GM18870 (cell line): ENCODE results near the gene CRYBG3.
"Not testable (repeated sequence)": the region's sequence is repeated elsewhere in the genome, so short reads cannot be mapped to it uniquely, and the experiment has no call there.

Source experiments
- ATAC-seq: cut with Tn5 transposase; IDR thresholded peaks from one replicate; pipeline ENCODE4 v1.9.1; 2021; ENCODE audit warnings: moderate library complexity; ENCODE audit not compliant: unreplicated experiment

CRYBG3 gene

GRCh38 chr3:97896129-97896528, 74.3 kb downstream of the CRYBG3 start:
- no peak for ATAC-seq

GRCh38 chr3:97896547-97896946, 74.7 kb downstream of the CRYBG3 start:
- no peak for ATAC-seq

- ATAC-seq, result no peak
These were observed 77.5 kb downstream of the CRYBG3 start for GRCh38 chr3:97899331-97899730.

DNA sequence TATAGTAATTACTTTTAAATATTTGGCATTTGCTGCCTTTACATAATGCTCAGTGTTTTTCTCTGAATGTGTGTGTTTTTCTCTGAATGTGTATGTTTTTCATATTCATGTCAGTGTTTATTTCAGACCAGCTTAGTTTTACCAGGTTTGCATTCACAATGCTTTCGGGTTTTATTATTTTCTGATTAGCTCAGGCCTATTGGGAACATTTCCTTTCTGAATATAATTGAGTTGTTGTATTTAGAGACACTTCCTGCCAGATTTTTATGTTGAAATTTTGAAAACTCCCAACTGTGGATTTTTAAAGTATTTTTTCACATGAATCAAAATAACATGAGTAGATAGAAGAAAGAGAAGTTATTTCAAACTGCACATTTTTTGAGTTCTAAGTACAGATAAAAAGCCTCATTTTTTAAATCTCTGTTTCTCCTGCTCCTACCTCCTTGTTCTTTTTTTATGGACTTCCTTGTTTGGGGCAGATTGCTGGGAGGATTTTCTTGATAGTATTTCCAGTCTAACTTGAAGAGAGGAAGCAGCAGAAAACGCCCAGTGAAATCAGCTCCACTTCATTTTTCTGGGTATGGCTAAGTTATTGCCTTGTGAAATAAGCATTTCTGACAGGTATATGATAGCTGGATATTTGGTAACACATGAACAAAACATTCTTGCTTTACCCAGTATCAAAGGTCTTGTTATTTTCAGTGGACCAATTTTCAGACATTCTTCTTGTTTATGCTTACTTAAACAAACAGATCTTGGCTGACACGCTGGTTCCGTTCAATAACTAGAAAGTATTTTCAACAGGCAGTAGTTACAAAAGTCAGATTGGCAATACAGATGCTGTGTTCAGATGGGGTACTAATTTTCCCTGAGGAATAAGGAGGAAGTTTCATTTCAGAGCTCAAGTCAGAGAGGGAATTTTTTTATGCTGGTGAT, 79.8 kb downstream of the CRYBG3 start:
- no peak for ATAC-seq

- not testable (repeated sequence) for ATAC-seq
These were observed 88.0 kb downstream of the CRYBG3 start for GRCh38 chr3:97909830-97910229.

- not testable (repeated sequence) for ATAC-seq
These were observed 88.5 kb downstream of the CRYBG3 start for GRCh38 chr3:97910236-97910831.

GRCh38 chr3:97910931-97911351, 89.1 kb downstream of the CRYBG3 start:
- ATAC-seq, result no peak

GRCh38 chr3:97911459-97911858, 89.6 kb downstream of the CRYBG3 start:
- no peak for ATAC-seq

DNA sequence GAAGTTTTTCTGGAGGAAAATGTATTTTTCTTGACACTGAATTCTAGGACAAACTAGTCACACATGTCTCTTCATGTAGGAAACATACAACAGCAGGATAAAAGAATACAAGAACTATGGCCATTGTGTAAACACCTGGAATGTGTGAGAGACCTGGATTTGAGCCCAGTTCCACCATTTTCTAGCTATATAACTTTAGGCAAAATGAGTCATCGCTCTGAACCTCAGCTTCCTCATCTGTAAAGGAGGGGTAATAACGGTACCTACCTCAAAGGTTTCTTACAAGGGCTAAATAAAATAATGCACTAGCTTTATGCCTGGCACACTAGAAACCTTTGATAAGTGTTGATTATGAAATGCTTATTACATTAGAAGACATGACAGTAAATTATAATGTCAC, 92.6 kb downstream of the CRYBG3 start:
- ATAC-seq, result no peak

GRCh38 chr3:97916576-97916975, 94.8 kb downstream of the CRYBG3 start:
- ATAC-seq, result no peak

DNA sequence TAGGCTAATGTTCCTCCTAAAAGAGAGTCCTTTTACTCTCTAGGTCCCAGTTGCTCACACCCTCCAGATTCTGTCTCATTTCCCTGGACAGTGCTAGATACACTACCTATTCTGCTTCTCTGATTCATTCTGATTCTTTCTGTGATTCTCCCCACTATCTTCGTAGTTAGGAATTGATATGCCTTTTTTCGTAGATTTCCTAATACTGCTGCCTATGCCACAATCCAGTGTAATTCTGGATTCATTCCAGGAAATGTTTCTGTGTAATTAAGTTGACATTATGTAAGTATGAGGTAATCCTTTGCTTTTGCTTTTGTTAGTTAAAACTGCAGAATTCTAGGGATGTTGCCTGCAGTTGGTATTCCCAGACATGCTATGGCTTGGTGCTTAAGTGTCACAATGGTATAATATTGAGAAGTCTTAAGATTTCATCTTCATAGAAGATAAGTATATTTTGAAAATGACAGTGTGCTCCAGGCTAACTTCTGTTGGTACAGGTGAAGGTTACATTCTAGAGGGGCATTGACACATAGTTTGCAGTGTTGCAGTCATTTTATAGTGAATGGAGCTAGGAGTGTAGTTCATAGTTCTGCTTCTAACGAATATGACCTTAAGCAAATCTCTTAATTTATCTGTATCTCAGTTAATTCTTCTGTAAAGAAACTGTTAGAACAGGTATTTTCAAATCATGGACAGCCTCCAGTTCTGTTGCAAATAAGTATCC, 96.2 kb downstream of the CRYBG3 start:
- no peak for ATAC-seq

DNA sequence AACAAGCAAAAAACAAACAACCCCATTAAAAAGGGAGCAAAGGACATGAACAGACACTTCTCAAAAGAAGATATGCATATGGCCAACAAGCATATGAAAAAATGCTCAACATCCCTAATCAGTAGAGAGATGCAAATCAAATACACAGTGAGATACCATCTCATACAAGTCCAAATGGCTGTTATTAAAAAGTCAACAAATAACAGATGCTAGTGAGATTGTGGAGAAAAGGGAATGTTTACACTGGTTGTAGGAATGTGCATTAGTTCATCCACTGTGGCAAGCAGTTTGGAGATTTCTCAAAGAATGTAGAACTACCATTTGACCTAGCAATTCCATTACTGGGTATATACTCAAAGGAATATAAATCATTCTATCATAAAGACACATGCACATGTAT, 105.9 kb downstream of the CRYBG3 start:
- ATAC-seq, result no peak

DNA sequence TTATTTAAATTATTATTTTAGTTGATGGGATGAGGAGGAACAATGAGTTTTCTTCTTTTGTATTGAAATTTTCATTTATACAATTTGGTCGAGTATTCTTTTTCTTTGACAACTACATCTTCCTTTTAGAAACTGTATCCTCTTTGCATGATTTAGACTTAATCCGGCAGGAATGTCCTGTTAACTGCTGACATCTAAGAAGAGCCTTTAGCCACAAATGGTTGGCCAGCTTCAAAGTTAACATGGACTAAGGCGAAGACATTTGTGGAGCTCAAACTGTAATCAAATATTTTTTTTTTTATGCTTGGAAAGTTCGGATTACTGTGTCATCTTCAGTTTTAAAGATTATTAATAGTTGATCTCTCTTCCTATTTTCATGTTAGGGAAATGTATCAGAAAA, 107.2 kb downstream of the CRYBG3 start:
- ATAC-seq, result no peak

DNA sequence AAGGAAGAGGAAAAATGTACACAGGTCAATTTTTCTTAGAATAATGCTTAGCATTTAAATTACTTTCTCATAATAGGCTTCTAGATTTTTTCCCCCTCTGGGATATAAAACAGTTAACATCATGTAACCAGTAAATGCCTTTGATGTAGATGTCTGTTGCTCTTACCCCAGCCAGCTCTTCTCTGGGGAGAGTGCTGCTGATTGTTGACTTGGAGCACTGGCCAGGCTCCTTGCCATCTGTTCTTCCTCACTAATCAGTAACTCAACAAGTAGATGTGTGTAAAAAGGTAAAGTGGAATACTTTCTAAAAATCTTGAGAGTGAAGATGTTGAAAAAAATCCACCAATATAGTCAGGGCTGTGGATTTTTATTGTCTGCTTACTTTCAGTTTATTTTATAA, 108.2 kb downstream of the CRYBG3 start:
- no peak for ATAC-seq

DNA sequence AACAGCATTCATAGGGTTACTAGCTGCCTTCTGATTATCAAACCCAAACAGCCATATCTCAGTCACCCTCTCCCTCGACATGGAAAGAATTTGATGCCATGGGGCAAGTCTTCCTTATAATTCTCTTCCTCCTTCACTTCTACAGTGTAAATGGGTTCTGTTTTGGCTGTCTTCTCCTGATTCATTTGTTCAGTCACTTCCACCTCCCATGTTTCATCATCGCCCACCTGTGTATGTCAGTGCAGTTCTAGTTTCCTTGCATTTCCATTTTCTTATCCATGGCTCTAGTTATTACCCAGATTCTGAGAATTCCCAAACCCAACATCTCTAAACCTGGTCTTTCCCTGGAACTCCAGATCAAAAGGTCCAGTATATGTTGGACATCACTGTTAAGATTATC, 109.4 kb downstream of the CRYBG3 start:
- ATAC-seq, result no peak

DNA sequence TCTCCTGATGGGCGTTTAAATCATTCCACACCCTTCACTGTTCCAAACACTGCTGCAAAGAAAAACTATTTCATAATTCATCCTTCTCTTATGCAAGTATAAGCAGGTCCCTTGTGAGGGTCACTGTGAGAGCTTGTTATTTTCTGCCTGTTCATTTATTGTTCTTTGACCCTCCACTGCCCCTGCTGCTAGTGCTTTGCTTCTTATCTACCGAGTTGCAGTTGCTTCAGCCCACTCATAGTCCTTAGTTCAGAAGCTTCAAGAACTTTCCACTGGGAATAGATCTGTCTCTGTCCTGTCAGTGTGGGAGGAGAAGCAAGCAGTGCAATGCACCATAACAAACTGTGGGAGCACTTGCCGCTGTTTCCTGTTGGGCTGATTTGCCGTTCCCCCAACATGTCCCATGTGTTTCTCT, 110.6 kb downstream of the CRYBG3 start:
- ATAC-seq, result no peak

- no peak for ATAC-seq
These were observed 113.3 kb downstream of the CRYBG3 start for GRCh38 chr3:97934980-97935695.

DNA sequence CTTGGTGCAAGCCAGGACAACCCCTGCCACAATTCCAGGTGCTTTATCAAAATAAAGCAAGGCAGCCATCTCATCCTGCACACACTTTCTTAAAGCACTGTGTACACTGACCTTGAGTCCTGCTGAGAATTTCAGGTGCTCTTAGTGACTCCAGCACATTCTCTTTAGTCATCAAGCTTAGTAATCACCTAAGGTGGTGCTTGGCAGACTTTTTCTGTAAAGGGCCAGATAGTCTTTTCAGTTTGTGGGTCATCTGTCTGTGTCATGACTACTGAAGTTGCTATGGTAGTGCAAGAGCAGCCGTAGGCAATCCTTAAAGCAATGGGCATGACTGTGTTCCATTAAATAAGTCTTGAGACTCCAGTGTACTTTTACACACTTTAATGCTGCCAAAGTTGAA, 114.0 kb downstream of the CRYBG3 start:
- no peak for ATAC-seq

DNA sequence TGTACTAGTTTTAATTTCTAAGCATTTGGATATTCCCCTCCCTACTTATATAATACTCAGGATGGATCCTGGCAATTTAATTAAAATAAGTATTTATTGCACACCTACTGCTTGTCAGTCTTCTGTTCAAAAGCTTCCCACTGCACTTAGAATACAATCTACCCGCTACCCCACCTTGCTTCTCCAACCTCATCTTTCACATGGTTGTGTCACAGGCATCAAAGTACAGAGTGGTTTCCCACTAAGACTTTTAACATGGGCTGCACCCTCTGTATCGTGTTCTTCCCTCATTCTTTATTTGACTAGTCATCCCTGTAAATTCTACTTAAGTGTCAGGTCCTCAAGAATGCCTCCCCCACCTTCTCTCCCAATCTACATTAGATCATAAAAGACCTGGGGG, 115.4 kb downstream of the CRYBG3 start:
- ATAC-seq, result no peak

DNA sequence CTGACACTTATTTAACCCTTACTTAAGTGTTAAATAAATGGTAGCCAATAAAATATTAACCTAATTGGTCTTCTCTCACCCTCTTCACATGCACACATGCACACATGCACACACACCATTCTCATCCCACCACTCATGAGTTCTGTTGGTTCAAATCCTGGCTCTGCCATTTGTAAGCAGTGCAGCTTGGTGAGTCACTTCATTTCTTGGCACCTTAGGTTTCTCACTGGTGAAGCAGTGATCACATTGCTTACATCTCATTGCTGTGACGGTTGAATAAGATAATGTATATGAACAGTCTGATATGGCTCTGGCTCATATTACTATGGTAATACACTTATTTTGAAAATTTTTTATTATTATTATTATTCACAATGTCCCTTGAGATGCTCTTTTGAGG, 116.6 kb downstream of the CRYBG3 start:
- ATAC-seq, result no peak

GRCh38 chr3:97939401-97939800, 117.6 kb downstream of the CRYBG3 start:
- ATAC-seq, result no peak
